ENCODE measurements around the gene GPC5. TPM values are rescaled to one million over a fixed set of nuclear protein-coding genes. Genes with fewer than 3 reads are reported as not detected.

GPC5 gene
- total RNA-seq, 2 experiments from 2014 or later = 2.4 TPM; not detected in 1

DNA sequence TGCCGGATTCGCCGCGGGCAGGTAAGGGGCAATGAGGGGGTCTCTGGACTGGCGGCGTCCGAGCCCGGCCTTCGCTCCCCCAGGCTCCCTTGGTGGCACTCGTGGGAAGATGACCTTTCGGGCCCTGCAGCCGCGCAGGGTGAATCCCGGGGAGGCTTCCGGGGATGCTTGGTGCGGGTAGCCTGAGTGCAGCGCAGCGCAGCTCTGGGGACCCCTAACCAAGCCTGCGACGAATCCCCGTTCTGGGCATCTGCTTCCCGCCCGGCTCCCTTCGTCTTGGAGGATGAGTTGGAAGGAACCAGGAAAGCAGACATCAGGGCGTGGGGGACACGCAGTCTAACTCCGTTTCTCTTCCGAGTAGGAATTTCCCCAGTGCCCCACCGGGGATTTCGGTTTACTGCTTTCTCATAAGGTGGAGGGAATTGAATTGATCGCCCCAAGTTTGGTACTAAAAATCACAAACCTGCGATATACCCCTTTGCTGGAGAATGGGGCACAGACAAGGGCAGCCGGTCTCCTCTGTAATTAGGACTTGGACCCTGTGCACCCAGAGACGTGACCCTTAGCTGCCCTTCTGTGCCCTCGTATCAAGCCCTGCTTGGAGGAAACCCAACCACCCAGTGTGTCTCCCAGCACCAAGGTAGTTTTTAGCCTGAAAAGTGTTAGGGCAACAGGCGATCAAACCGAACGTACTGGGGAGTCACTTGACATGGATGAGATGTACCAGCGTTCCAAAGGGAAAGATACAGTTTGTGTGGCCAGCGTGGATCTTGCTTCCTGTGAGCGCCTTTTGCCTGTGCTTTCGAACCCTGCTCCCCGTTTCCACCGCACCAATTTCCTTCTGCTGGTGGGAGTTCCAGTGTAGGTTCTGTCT lies 1.0 kb downstream of the GPC5 start:
- Histone ChIP-seq H3K9me3 (ENCODE audit: low read length) (no peaks in the 10 kb centered on the region), H3K4me1 (ENCODE audit: insufficient read depth, low read length, poor library complexity, severe bottlenecking) (peaks cover 10% of the 10 kb centered on the region), H3K36me3 (ENCODE audit: insufficient read depth, low read length) (no peaks in the 10 kb centered on the region), H3K4me3 (ENCODE audit: low read depth, low read length, poor library complexity, severe bottlenecking) (peak overlapping the region; percentile 41), H2AFZ (ENCODE audit: low read length) (no peak overlapping the region), H3K9me2 (ENCODE audit: insufficient read depth, low read length) (no peaks in the 10 kb centered on the region), H3K27ac (ENCODE audit: low read depth, low read length, poor library complexity, severe bottlenecking) (no peak overlapping the region), H3K4me2 (ENCODE audit: low read length) (peak overlapping the region; percentile 44; the same call in 1 of the 2 replicates), H4K20me1 (ENCODE audit: insufficient read depth, low read length) (peaks cover 12% of the 10 kb centered on the region; the same call in 1 of the 2 replicates), H3K79me2 (ENCODE audit: insufficient read depth, low read depth, low read length) (no peaks in the 10 kb centered on the region)
- TF ChIP-seq, protein P1, sequence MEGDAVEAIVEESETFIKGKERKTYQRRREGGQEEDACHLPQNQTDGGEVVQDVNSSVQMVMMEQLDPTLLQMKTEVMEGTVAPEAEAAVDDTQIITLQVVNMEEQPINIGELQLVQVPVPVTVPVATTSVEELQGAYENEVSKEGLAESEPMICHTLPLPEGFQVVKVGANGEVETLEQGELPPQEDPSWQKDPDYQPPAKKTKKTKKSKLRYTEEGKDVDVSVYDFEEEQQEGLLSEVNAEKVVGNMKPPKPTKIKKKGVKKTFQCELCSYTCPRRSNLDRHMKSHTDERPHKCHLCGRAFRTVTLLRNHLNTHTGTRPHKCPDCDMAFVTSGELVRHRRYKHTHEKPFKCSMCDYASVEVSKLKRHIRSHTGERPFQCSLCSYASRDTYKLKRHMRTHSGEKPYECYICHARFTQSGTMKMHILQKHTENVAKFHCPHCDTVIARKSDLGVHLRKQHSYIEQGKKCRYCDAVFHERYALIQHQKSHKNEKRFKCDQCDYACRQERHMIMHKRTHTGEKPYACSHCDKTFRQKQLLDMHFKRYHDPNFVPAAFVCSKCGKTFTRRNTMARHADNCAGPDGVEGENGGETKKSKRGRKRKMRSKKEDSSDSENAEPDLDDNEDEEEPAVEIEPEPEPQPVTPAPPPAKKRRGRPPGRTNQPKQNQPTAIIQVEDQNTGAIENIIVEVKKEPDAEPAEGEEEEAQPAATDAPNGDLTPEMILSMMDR (conservative IDR thresholded peaks at IDR 0.05; ENCODE audit: low read length) = no peak
- TF ChIP-seq EZH2phosphoT487 (IDR thresholded peaks at IDR 0.05; ENCODE audit: borderline replicate concordance, low read depth, low read length) = no peak
- POLR2A ChIA-PET = interaction anchor here (0.6 to 2.0 kb wide), 13 partner anchors 8 to 256 kb away, joined by 3 to 9 read pairs (median 4); no protein-coding TSS in a partner anchor
- CTCF ChIA-PET (ENCODE audit: unreplicated experiment) = interaction anchor here (0.5 to 0.6 kb wide), 2 partner anchors 14 to 316 kb away, joined by 3 to 6 read pairs; no protein-coding TSS in a partner anchor
- intact Hi-C loops (cut with micrococcal nuclease; ENCODE audit: unreplicated experiment) = no loop called here
- DNase-seq (ENCODE audit: low spot score) = no peak
- no TSS peak for BruUV-seq (replicated peaks)

DNA sequence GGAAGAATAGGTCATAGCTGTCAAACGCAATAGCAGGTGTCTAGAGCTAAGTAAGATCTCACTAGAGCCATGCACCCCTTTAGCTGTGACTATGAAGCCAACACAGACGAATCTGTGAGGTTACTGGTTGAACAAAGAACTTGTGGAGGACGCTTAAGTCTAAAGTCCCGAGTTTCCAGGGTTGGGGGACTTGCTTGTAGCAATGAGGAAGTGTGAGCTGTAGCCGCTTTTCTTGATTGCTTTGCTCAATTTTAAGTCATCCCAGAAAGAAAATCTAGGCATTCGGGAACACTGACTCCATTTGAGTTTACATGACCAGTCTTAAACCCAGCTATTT lies 1.6 kb downstream of the GPC5 start:
- intact Hi-C loops (cut with micrococcal nuclease; ENCODE audit: unreplicated experiment) = no loop called here
- Histone ChIP-seq H3K4me1 (ENCODE audit: insufficient read depth, low read length, poor library complexity, severe bottlenecking) (peaks cover 10% of the 10 kb centered on the region), H3K36me3 (ENCODE audit: insufficient read depth, low read length) (no peaks in the 10 kb centered on the region), H3K9me3 (ENCODE audit: low read length) (no peaks in the 10 kb centered on the region), H3K27ac (ENCODE audit: low read depth, low read length, poor library complexity, severe bottlenecking) (no peak overlapping the region), H3K9me2 (ENCODE audit: insufficient read depth, low read length) (no peaks in the 10 kb centered on the region), H4K20me1 (ENCODE audit: insufficient read depth, low read length) (peaks cover 12% of the 10 kb centered on the region; the same call in 1 of the 2 replicates), H3K79me2 (ENCODE audit: insufficient read depth, low read depth, low read length) (no peaks in the 10 kb centered on the region), H3K4me3 (ENCODE audit: low read depth, low read length, poor library complexity, severe bottlenecking) (no peak overlapping the region), H2AFZ (ENCODE audit: low read length) (no peak overlapping the region), H3K4me2 (ENCODE audit: low read length) (no peak overlapping the region)
- TF ChIP-seq, protein P1 (conservative IDR thresholded peaks at IDR 0.05; ENCODE audit: low read length) = no peak
- TF ChIP-seq EZH2phosphoT487 (IDR thresholded peaks at IDR 0.05; ENCODE audit: borderline replicate concordance, low read depth, low read length) = no peak
- CTCF ChIA-PET (ENCODE audit: unreplicated experiment) = interaction anchor here (0.5 to 0.6 kb wide), 2 partner anchors 14 to 188 kb away, joined by 3 read pairs; no protein-coding TSS in a partner anchor
- no peak for DNase-seq (ENCODE audit: low spot score)
- no TSS peak for BruUV-seq (replicated peaks)
- POLR2A ChIA-PET = interaction anchor here (0.6 to 1.3 kb wide), 8 partner anchors 9 to 72 kb away, joined by 3 to 5 read pairs (median 4); no protein-coding TSS in a partner anchor

Data from OCI-LY7 (cell line).